Suppressor macrophage (primary cell): ENCODE data around the gene ZC3HAV1.
A peak's percentile ranks its signal among the peaks of the same experiment; 100 is the strongest.
"Not testable (repeated sequence)": the region's sequence is repeated elsewhere in the genome, so short reads cannot be mapped to it uniquely, and the experiment has no call there.

Experiments
- DNase-seq, 4 experiments: peaks; one replicate each; pipeline ENCODE4 v3.0.0-alpha.2; 2020 to 2022

ZC3HAV1 gene

GRCh38 chr7:139084709-139085108 lies 24.8 kb downstream of the ZC3HAV1 start:
- DNase-seq = no peak

DNA sequence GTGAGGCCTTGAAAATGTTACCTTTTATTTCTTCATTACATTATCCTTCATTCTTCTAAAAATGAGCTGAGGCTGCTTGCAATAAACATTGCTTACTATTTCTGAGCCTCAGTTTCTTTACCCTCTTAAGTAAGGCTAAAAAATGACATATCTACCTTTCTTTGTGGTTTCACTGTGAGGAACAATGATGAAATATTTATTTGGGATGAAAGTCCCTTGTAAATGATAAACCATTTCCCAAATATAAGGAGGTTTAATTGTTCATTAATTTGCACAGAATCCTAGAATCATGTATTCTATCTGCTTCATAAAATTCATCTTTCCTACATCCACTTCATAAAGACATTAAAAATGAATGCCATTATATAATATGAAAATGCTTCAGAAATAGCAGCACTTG lies 27.9 kb downstream of the ZC3HAV1 start:
- DNase-seq = no peak

DNA sequence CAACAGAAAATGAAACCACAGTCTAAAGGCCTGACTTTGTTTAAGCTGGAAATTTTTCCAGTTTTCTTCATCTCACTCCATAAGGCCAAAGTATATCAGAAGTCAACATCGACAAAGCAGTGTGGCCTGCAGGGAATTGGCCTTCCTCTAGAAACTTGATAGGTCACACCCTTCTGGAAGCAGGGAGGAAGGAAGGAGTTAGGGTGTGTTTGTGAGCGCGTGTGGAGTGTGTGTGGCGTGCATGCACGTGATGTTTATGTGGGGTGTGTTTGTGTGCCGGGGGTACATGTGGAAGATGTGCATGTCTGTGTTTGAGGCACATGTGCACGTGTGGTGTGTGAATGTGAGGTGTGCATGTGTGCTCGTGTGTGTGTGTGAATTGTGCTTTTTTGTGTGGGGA lies 28.6 kb downstream of the ZC3HAV1 start:
- DNase-seq = no peak

- no peak for DNase-seq
Observed at GRCh38 chr7:139079861-139080260, 29.7 kb downstream of the ZC3HAV1 start.

GRCh38 chr7:139078911-139079310 lies 30.6 kb downstream of the ZC3HAV1 start:
- no peak for DNase-seq

- peak in 1 of 4 experiments; percentile 28 for DNase-seq
Observed at GRCh38 chr7:139078399-139078798, 31.1 kb downstream of the ZC3HAV1 start.

GRCh38 chr7:139077706-139078105 lies 31.8 kb downstream of the ZC3HAV1 start:
- DNase-seq = not testable (repeated sequence)

GRCh38 chr7:139075871-139076686 lies 33.4 kb downstream of the ZC3HAV1 start:
- DNase-seq = no peak

DNA sequence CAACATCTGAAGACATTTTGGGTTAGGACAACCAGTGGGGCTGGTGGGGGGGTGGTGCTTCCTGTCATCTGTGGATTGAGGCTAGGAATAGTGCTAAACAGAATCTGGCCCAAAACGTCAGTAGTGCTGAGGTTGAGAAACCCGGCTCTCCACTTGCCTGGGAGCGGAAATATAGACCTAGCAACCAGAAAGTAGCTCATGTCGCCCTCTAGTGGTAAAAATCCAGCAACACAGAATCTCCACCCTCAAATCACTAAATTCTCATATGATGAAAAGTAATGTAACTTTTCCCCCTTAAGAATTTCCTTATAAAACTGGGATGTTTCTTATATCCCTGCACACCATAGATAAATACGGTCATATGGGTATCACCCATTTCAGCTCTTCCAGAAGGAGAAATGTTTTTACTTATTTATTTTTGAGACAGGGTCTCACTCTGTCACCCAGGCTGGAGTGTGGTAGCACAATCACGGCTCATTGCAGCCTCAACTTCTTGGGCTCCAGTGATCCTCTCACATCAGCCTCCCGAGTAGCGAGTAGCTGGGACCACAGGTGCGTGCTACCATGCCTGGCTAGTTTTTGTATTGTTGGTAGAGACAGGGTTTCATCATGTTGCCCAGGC lies 34.4 kb downstream of the ZC3HAV1 start:
- peak; percentile 88 to 92 (median 90) for DNase-seq

- peak; percentile 52 to 76 (median 72) for DNase-seq
Observed at GRCh38 chr7:139072796-139073195, 36.7 kb downstream of the ZC3HAV1 start.

DNA sequence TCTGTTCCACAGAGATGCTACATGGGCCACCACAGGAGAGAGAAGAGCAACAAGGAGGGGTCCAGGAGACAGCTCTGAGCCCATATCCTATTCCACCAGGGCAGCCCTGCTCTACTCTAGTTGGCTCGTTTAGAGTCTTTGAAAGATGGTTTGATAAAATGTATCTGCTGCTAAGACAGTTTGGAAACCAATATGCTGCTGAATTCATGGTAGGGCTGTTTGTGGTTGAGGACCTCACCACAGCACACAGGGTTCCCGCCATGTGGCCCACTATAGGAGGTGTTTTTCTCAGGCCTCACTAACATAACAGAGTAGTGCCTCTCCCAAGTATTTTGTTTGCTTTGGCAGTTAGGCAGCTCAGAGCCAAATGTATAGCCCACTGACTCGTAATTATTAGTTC lies 37.8 kb downstream of the ZC3HAV1 start:
- no peak for DNase-seq

GRCh38 chr7:139068544-139069399 lies 40.7 kb downstream of the ZC3HAV1 start:
- no peak for DNase-seq

GRCh38 chr7:139066315-139066714 lies 43.2 kb downstream of the ZC3HAV1 start:
- DNase-seq = no peak

- no peak for DNase-seq
Observed at GRCh38 chr7:139065323-139065722, 44.2 kb downstream of the ZC3HAV1 start.

DNA sequence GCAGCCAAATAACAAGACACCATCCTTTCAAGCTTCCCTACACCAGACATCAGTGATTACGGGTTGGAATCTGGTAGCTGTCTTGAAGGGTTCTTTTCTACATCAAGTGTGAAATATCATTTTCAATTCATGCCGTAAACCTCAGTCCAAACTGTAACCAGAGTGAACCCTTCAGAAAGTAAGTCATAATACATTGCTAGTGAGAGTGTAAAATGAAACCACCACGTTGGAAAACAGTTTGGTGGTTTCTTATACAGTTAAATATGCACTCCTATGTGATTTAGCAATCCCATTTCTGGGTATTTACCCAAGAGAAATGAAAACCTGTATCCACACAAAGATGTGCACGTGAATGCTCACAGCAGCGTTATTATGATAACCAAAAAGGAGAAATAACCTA lies 48.1 kb downstream of the ZC3HAV1 start:
- DNase-seq = no peak

GRCh38 chr7:139060695-139061237 lies 48.8 kb downstream of the ZC3HAV1 start:
- no peak for DNase-seq

- DNase-seq = no peak
Observed at GRCh38 chr7:139059905-139060304, 49.6 kb downstream of the ZC3HAV1 start.

DNA sequence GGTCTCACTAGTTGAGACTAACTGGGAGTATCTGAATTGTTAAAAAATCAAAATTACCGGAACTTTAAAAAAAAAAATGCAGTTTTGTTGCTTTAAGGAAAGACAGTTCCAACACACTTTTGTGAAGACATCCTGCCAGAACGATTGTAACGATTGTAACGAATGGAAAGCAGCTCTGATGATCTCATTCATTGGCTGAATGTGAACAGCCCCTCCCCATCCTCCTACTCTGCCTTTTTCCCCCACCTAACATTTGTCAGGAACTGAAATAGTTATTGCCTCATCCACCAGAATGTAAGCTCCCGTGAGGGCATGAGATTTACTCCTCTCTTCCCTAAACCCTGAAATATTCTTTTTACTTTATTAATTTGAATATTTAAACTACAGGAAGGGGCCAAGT lies 50.6 kb downstream of the ZC3HAV1 start:
- DNase-seq = no peak

- no peak for DNase-seq
Observed at GRCh38 chr7:139055674-139056073, 53.8 kb downstream of the ZC3HAV1 start.

DNA sequence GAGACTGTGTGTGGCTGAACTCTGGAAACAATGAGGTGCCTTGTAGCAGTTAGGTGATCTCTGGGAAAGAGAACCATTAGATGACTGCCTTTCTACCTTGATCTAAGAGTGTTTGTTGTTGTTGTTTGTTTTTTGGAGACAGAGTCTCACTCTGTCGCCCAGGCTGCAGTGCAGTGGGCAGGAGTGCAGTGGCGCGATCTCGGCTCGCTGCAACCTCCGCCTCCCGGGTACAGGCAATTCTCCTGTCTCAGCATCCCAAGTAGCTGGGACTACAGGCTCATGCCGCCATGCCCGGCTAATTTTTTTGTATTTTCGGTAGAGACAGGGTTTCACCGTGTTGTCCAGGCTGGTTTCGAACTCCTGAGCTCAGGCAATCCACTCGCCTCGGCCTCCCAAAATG lies 54.9 kb downstream of the ZC3HAV1 start:
- not testable (repeated sequence) for DNase-seq

DNA sequence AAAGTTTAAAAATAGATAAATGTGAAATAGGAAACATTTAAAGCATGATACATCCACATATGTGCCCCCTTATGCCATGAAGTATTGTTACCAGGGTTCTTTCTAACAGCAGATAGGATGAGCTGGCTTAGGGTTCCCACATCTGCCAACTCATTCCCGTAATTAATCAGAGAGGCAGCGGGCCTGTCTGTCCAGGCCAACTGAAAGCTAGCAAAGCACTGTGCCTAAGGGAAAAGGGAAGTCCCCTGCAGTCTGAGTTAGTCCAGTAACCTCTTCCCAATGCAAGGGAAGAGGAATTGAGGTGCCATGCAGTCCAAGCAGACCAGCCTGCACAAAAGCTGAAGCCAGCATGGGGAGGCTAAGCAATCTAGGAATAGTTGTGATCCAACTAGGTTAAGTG lies 55.4 kb downstream of the ZC3HAV1 start:
- DNase-seq = peak in 2 of 4 experiments; percentile 10 to 13

DNA sequence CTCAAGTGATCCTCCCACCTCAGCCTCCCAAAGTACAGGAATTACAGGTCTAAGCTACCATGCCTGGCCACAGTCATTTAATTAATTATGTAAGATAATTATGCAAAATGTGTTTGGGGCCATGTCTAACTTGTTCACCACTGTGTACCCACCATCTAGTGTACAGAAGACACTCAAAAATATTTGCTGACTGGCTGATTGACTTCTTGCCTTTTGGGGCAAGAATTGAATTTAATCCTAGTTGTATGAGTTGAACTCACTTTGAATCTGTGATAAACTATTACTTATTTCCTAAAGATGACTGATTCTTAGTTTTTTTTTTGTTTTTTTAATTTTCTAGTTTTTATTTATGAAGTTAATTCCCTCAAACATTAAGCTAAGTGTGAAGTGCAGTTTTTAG lies 57.9 kb downstream of the ZC3HAV1 start:
- DNase-seq = no peak

DNA sequence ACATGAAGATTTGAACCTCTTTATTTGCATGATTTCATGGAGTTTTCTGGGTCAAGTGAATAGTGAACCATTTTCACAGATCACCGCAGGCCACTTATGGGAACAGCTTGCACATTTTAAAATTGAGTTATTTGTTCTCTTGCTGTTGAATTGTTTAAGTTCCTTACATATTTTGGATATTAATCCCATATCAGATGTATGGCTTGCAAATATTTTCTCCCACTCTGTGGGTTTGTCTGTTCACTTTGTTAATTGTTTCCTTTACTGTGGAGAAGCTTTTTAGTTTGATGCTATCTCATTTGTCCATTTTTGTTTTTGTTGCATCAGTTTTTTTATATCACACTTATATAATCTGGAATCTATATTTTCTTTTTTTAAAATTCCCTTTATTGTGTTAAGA lies 59.6 kb downstream of the ZC3HAV1 start:
- no peak for DNase-seq
